Naive thymus-derived CD8-positive, alpha-beta T cell (primary cell): ENCODE results near the gene COL5A1. TPM values are rescaled to one million over a fixed set of nuclear protein-coding genes. Genes with fewer than 3 reads are reported as not detected.

ENCODE experiments used
- ATAC-seq, 2 donors: fragments of 150-1000 bp; cut with Tn5 transposase in 1 of 2; sonication (Bioruptor Pico), chemical (Tn5 transposase) in 1 of 2; 1 replicate in 1 of 2; 2 replicates in 1 of 2; pipeline ENCODE4 v1.10.0; 2021; ENCODE audit warnings: mild to moderate bottlenecking in 2 of 2, moderate library complexity in 2 of 2
- POLR2A ChIA-PET: fragments of 350-600 bp; sonication (Branson Sonifier 250); formaldehyde crosslinking; loops from one replicate; lab custom pipeline; 2021; ENCODE audit warnings: antibody characterized with exemption; lab: Charles Lee
- DNase-seq, 10 donors: peaks; one replicate each; pipeline versions ENCODE4 v3.0.0 to v3.0.0-alpha.2; 2020 to 2022
- H3K27ac Mint-ChIP-seq, 10 donors: one replicate each; pipeline ENCODE4 v1.8.0; 2020 to 2022; ENCODE audit warnings: mild to moderate bottlenecking in 10 of 10, mixed read lengths in 10 of 10, moderate library complexity in 4 of 10, inconsistent platforms in 1 of 10
- H3K27me3 Mint-ChIP-seq, 5 donors: one replicate each; pipeline ENCODE4 v1.8.0; 2021 to 2022; ENCODE audit warnings: mixed read lengths in 5 of 5
- H3K36me3 Mint-ChIP-seq, 3 donors: one replicate each; pipeline ENCODE4 v1.8.0; 2020 to 2022; ENCODE audit warnings: mixed read lengths in 3 of 3, mild to moderate bottlenecking in 2 of 3, inconsistent platforms in 1 of 3
- H3K4me1 Mint-ChIP-seq, 4 donors: one replicate each; pipeline ENCODE4 v1.8.0; 2021 to 2022; ENCODE audit warnings: mixed read lengths in 4 of 4
- H3K4me3 Mint-ChIP-seq, 10 donors: one replicate each; pipeline ENCODE4 v1.8.0; 2020 to 2022; ENCODE audit warnings: mild to moderate bottlenecking in 10 of 10, mixed read lengths in 10 of 10, moderate library complexity in 6 of 10, inconsistent platforms in 1 of 10
- H3K9me3 Mint-ChIP-seq, 9 donors: one replicate each; pipeline ENCODE4 v1.8.0; 2020 to 2022; ENCODE audit warnings: mixed read lengths in 9 of 9, mild to moderate bottlenecking in 3 of 9, inconsistent platforms in 1 of 9, moderate library complexity in 1 of 9
- polyA plus RNA-seq, 3 donors: library from polyadenylated mRNA; unstranded; fragments of 300-500 nt; fragmentation: Illumina TruSeq; gene quantifications; one replicate each; pipeline ENCODE4 v1.2.3, GENCODE V29; 2021
- total RNA-seq, 8 experiments: library from RNA in 2 of 8; stranded (reverse) in 2 of 8; gene quantifications; one replicate each; pipeline ENCODE4 v1.2.3 and lab custom pipeline; 2021 to 2026

Gene COL5A1
- total and polyA plus RNA-seq, 5 experiments from 2014 or later, result 0.26 TPM; not detected in 4

GRCh38 chr9:134830126-134830525, 188.5 kb downstream of the COL5A1 start:
- H3K27ac Mint-ChIP-seq, result no peak overlapping the region
- H3K36me3 Mint-ChIP-seq, result no peaks in the 10 kb centered on the region
- no peak for ATAC-seq
- no peak overlapping the region for H3K4me3 Mint-ChIP-seq
- POLR2A ChIA-PET, result no interaction called here
- H3K27me3 Mint-ChIP-seq, result no peaks in the 10 kb centered on the region
- peaks cover 0 to 4% (median 0%) of the 10 kb centered on the region in 4 donors for H3K4me1 Mint-ChIP-seq
- H3K9me3 Mint-ChIP-seq, result no peaks in the 10 kb centered on the region
- DNase-seq, result no peak

- H3K27me3 Mint-ChIP-seq, result no peaks in the 10 kb centered on the region
- POLR2A ChIA-PET, result no interaction called here
- DNase-seq (no peak), ATAC-seq (no peak)
- H3K27ac Mint-ChIP-seq, result no peak overlapping the region
- H3K9me3 Mint-ChIP-seq, result no peaks in the 10 kb centered on the region
- no peaks in the 10 kb centered on the region for H3K36me3 Mint-ChIP-seq
- H3K4me1 Mint-ChIP-seq, result peaks cover 0 to 4% (median 0%) of the 10 kb centered on the region in 4 donors
- H3K4me3 Mint-ChIP-seq, result no peak overlapping the region
Measured at GRCh38 chr9:134830926-134831720, 189.5 kb downstream of the COL5A1 start.

- no peaks in the 10 kb centered on the region for H3K36me3 Mint-ChIP-seq
- no peak for ATAC-seq
- no peak overlapping the region for H3K4me3 Mint-ChIP-seq
- POLR2A ChIA-PET, result no interaction called here
- H3K4me1 Mint-ChIP-seq, result no peaks in the 10 kb centered on the region
- no peak for DNase-seq
- no peak overlapping the region for H3K27ac Mint-ChIP-seq
- no peaks in the 10 kb centered on the region for H3K27me3 Mint-ChIP-seq
- no peaks in the 10 kb centered on the region for H3K9me3 Mint-ChIP-seq
Measured at GRCh38 chr9:134832471-134832870, 190.9 kb downstream of the COL5A1 start.

DNA sequence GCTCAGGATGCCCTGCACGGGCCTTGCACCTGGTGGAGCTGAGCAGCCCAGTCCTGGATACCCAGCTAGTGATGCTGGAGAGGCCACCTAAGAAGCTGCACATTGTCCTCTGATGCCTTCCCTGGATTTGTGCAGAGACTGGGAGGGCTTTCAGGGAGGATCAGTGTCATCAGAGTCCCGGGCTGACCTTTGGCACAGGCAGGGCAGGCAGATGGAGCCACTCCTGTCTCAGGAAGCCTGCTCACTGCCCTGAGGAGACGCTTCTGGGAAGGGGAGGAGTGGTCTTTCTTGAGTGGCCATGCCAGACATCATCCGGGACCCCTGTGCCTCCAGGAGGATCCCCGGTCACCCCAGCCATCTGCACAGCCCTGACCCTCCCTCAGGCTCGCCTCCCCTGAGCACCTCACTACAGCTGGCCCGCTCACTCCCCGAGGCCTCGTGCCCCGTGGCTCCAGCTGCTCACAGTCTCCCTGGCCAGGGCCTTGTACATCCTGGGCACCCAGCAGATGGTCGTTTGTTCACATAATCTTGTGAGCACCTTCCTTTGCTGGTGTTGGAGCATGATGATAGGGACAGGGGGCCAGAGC, 191.8 kb downstream of the COL5A1 start:
- POLR2A ChIA-PET, result no interaction called here

GRCh38 chr9:134834217-134834956, 192.8 kb downstream of the COL5A1 start:
- no peaks in the 10 kb centered on the region for H3K36me3 Mint-ChIP-seq
- no peak for DNase-seq
- no peak overlapping the region for H3K27ac Mint-ChIP-seq
- ATAC-seq, result no peak
- no peaks in the 10 kb centered on the region for H3K4me1 Mint-ChIP-seq
- POLR2A ChIA-PET, result no interaction called here
- H3K4me3 Mint-ChIP-seq, result no peak overlapping the region
- H3K9me3 Mint-ChIP-seq, result no peaks in the 10 kb centered on the region
- H3K27me3 Mint-ChIP-seq, result no peaks in the 10 kb centered on the region

More for the DNA sequence above, 191.8 kb downstream of the COL5A1 start:
- no peak for ATAC-seq
- no peaks in the 10 kb centered on the region for H3K27me3 Mint-ChIP-seq
- no peaks in the 10 kb centered on the region for H3K9me3 Mint-ChIP-seq
- no peak for DNase-seq
- no peak overlapping the region for H3K27ac Mint-ChIP-seq
- no peak overlapping the region for H3K4me3 Mint-ChIP-seq
- H3K4me1 Mint-ChIP-seq, result no peaks in the 10 kb centered on the region
- no peaks in the 10 kb centered on the region for H3K36me3 Mint-ChIP-seq

GRCh38 chr9:134834957-134835419, 193.4 kb downstream of the COL5A1 start:
- POLR2A ChIA-PET, result no interaction called here
- no peaks in the 10 kb centered on the region for H3K36me3 Mint-ChIP-seq
- H3K4me1 Mint-ChIP-seq, result no peaks in the 10 kb centered on the region
- no peaks in the 10 kb centered on the region for H3K27me3 Mint-ChIP-seq
- H3K4me3 Mint-ChIP-seq, result no peak overlapping the region
- H3K27ac Mint-ChIP-seq, result peak overlapping the region in 1 of 10 donors; percentile 3
- ATAC-seq (no peak), DNase-seq (no peak)
- no peaks in the 10 kb centered on the region for H3K9me3 Mint-ChIP-seq

DNA sequence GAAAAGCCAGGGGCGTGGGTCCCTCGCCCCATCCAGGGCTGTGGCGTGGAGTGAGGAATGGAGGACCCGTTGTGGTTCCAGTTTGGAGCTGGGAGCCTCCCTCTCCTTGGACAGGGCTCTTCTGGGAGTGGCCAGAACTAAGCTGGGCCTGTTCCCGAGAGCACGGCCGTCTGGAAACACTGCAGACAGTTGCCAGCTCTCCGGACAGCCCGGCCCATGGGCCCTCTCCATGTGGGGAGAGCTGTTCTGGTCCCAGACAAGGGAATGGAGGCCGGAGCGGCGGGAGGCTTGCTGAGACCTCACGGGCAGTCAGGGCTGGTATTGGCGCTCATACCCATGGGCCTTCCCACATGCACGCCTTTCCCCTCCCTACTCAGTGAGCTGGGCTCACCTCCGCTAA, 193.8 kb downstream of the COL5A1 start:
- DNase-seq, result no peak
- Mint-ChIP-seq H3K4me3 (no peak overlapping the region), H3K27me3 (no peaks in the 10 kb centered on the region), H3K36me3 (no peaks in the 10 kb centered on the region), H3K9me3 (no peaks in the 10 kb centered on the region), H3K27ac (no peak overlapping the region), H3K4me1 (no peaks in the 10 kb centered on the region)
- POLR2A ChIA-PET, result no interaction called here
- no peak for ATAC-seq

DNA sequence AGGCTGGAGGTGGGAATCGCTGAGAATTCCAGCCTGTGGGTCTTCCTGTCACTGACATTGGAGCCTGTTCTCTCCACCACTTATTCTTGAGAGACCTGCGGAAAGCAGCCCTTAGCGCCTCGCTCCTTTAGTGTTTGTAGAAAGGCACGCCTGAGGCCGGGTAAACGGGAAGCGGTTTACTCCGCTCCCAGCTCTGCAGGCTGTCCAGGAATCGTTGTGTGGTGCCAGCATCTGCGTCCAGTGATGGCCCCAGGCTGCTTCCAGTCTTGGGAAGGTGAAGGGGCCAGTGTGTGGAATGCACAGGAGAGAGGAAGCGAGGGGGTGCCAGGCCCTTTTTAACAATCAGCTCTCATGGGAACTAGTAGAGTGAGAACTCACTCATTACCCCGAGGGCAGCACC, 194.4 kb downstream of the COL5A1 start:
- Mint-ChIP-seq H3K27me3 (no peaks in the 10 kb centered on the region), H3K27ac (no peak overlapping the region), H3K4me1 (no peaks in the 10 kb centered on the region), H3K9me3 (no peaks in the 10 kb centered on the region), H3K4me3 (no peak overlapping the region), H3K36me3 (no peaks in the 10 kb centered on the region)
- ATAC-seq, result no peak
- POLR2A ChIA-PET, result no interaction called here
- DNase-seq, result no peak

- POLR2A ChIA-PET, result no interaction called here
- Mint-ChIP-seq H3K9me3 (no peaks in the 10 kb centered on the region), H3K4me1 (no peaks in the 10 kb centered on the region), H3K4me3 (no peak overlapping the region), H3K27me3 (no peaks in the 10 kb centered on the region), H3K36me3 (no peaks in the 10 kb centered on the region), H3K27ac (no peak overlapping the region)
- no peak for ATAC-seq
- no peak for DNase-seq
Measured at GRCh38 chr9:134836406-134836970, 194.9 kb downstream of the COL5A1 start.

GRCh38 chr9:134837529-134837928, 195.9 kb downstream of the COL5A1 start:
- Mint-ChIP-seq H3K27me3 (no peaks in the 10 kb centered on the region), H3K9me3 (no peaks in the 10 kb centered on the region), H3K4me1 (no peaks in the 10 kb centered on the region), H3K4me3 (no peak overlapping the region), H3K27ac (no peak overlapping the region), H3K36me3 (no peaks in the 10 kb centered on the region)
- POLR2A ChIA-PET, result no interaction called here
- no peak for ATAC-seq
- DNase-seq, result no peak

- Mint-ChIP-seq H3K4me3 (no peak overlapping the region), H3K4me1 (peaks cover 0 to 1% (median 0%) of the 10 kb centered on the region in 4 donors), H3K27me3 (peaks cover 0 to 4% (median 0%) of the 10 kb centered on the region in 5 donors), H3K36me3 (no peaks in the 10 kb centered on the region), H3K9me3 (no peaks in the 10 kb centered on the region), H3K27ac (no peak overlapping the region)
- no peak for DNase-seq
- no peak for ATAC-seq
- POLR2A ChIA-PET, result no interaction called here
Measured at GRCh38 chr9:134838651-134839454, 197.2 kb downstream of the COL5A1 start.

DNA sequence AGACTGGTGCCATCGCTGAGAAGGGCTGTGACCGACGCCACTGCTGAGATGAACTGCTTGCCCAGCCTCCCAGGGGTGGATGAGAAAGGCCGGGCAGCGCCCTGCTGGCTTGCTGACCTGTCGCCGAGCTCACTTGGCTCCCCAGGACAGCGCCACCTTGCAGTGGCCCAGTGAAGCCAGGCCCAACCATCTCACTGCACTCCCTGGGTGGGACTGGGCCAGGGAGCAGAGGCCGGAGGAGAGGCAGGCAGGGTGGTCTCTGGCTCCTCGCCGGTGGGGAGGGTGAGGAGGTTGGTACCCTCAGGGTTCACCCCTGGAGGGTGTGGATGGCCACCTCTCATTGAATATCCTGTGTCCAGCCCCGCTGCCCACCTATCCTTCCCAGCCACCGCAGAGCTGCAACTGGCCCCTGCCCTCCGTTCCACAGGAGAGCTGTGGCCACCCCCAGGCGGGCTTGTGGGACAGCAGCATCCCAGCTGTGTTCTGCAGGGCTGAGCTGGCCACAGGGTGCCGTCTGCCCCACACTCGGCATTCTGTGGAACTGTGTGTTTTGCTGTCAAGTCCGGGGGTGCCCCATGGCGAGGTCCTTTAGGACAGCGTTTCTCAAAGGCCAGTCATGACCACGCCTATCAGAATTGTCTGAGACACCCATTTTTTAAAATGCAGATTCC, 198.0 kb downstream of the COL5A1 start:
- no peak for ATAC-seq
- peak in 1 of 10 donors; percentile 45 for DNase-seq
- Mint-ChIP-seq H3K27me3 (peaks cover 0 to 4% (median 0%) of the 10 kb centered on the region in 5 donors), H3K36me3 (no peaks in the 10 kb centered on the region), H3K4me1 (peaks cover 0 to 1% (median 0%) of the 10 kb centered on the region in 4 donors), H3K27ac (no peak overlapping the region), H3K4me3 (no peak overlapping the region), H3K9me3 (no peaks in the 10 kb centered on the region)
- POLR2A ChIA-PET, result no interaction called here
